ENCODE results near the gene PIK3R3.

Gene PIK3R3

DNA sequence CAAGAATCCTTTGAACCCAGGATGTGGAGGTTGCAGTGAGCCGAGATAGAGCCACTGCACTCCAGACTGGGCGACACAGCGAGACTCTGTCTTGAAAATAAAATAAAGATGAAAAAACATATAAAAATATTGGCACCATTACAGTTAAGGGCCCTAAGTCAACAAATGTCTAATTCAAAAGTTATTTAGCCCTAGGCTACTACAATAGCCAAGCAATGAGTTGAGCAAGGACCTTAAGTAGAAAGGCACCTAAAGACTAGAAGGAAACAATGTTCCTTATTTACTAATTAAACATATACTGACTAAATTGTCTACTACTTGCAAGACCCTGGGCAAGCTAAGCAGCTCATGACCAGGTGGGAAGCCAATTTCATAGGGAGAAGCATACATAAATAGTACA is 4.1 kb downstream of the PIK3R3 start:
- H3K9ac ChIP-seq (ENCODE audit: low read depth, low read length) = no peak overlapping the region
- no peak overlapping the region for H3K4me2 ChIP-seq (ENCODE audit: low read length)
- peaks cover 10% of the 10 kb centered on the region for H3K4me1 ChIP-seq (ENCODE audit: control insufficient read depth, insufficient read depth, low read length)
- H3K9me3 ChIP-seq (replicated peaks; ENCODE audit: low read length) = no peaks in the 10 kb centered on the region
- no peaks in the 10 kb centered on the region for H3K27me3 ChIP-seq (ENCODE audit: control insufficient read depth, insufficient read depth, low read length)
- no peaks in the 10 kb centered on the region for H3K36me3 ChIP-seq (ENCODE audit: insufficient read depth, low read length)
- no peak overlapping the region for H3K4me3 ChIP-seq (ENCODE audit: low read length)

DNA sequence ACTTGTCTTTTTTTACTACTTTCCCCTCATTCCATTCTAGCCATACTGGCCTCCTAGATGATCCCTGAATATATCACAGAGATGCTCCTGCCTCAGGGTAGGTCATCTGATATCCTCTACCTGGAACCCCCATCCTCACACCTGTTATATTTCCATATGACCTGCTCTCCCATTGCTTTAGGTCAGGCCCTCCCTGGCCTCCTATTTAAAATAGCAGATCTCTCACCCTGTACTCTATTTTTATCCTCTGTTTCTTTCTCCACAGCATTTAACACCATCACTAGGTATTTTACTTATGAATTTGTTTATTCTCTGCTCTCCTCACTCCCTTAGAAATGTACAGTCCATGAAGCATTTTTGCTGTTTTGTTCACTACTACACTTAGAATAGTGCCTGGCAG is 13.6 kb downstream of the PIK3R3 start:
- Histone ChIP-seq H3K4me2 (ENCODE audit: low read length) (no peak overlapping the region), H3K4me3 (ENCODE audit: low read length) (no peak overlapping the region), H3K27me3 (ENCODE audit: control insufficient read depth, insufficient read depth, low read length) (no peaks in the 10 kb centered on the region), H3K9me3 (replicated peaks; ENCODE audit: low read length) (no peaks in the 10 kb centered on the region), H3K9ac (ENCODE audit: low read depth, low read length) (no peak overlapping the region), H3K4me1 (ENCODE audit: control insufficient read depth, insufficient read depth, low read length) (no peaks in the 10 kb centered on the region), H3K36me3 (ENCODE audit: insufficient read depth, low read length) (no peaks in the 10 kb centered on the region)

DNA sequence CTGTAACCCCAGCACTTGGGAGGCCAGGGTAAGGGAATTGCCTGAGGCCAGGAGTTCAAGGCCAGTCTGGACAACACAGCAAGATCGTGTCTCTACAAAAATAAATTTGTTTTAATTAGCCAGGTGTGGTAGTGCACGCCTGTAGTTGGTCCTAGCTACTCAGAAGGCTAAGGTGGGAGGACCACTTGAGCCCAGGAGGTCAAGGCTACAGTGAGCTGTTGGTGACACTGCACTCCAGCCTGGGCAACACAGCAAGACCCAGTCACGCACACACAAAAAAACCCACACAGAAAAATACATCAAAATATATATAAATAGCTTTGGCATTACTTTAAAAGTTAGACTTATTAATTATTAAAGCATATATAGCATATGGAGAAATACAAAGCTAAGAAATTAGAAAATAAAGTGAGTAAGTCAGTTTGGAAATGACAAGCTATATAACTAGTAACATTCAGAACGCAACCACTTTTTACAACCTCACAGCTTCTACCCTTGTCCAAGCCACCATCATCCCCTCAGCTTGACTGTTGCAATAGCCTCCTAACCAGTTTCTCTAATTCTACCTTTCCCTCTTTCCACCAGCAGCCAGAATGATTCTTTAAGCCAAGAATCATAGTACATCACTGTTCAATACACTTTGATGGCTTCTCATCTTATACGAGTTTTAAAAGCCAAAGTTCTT is 14.5 kb downstream of the PIK3R3 start:
- H3K4me3 ChIP-seq (ENCODE audit: low read length) = no peak overlapping the region
- H3K9me3 ChIP-seq (replicated peaks; ENCODE audit: low read length) = no peaks in the 10 kb centered on the region
- no peaks in the 10 kb centered on the region for H3K36me3 ChIP-seq (ENCODE audit: insufficient read depth, low read length)
- H3K27me3 ChIP-seq (ENCODE audit: control insufficient read depth, insufficient read depth, low read length) = no peaks in the 10 kb centered on the region
- H3K4me2 ChIP-seq (ENCODE audit: low read length) = no peak overlapping the region
- H3K9ac ChIP-seq (ENCODE audit: low read depth, low read length) = no peak overlapping the region
- H3K4me1 ChIP-seq (ENCODE audit: control insufficient read depth, insufficient read depth, low read length) = no peaks in the 10 kb centered on the region

GRCh38 chr1:46114925-46115603 is 17.4 kb downstream of the PIK3R3 start:
- Histone ChIP-seq H3K4me2 (ENCODE audit: low read length) (peak overlapping the region; percentile 64), H3K36me3 (ENCODE audit: insufficient read depth, low read length) (no peaks in the 10 kb centered on the region), H3K9ac (ENCODE audit: low read depth, low read length) (peak overlapping the region; percentile 26), H3K4me3 (ENCODE audit: low read length) (no peak overlapping the region), H3K9me3 (replicated peaks; ENCODE audit: low read length) (no peaks in the 10 kb centered on the region), H3K27me3 (ENCODE audit: control insufficient read depth, insufficient read depth, low read length) (no peaks in the 10 kb centered on the region), H3K4me1 (ENCODE audit: control insufficient read depth, insufficient read depth, low read length) (no peaks in the 10 kb centered on the region)

GRCh38 chr1:46113948-46114347 is 18.5 kb downstream of the PIK3R3 start:
- Histone ChIP-seq H3K4me1 (ENCODE audit: control insufficient read depth, insufficient read depth, low read length) (no peaks in the 10 kb centered on the region), H3K4me3 (ENCODE audit: low read length) (no peak overlapping the region), H3K27me3 (ENCODE audit: control insufficient read depth, insufficient read depth, low read length) (no peaks in the 10 kb centered on the region)

DNA sequence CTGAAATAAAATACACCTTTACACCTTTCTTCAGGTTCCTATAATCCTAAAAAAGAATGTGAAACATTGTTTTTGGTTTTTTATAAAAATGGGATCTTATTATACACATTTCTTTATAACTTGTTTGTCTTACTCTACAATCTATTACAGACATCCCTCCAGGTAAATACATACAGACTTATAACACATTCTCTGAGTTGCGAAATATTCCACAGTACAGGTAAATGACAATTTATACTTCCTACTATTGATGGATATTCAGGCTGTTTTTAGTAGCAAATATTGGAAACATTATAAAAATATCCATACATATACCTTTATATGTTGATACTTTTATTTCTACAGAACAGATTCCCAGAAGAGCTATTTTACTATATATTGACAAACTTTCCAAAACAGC is 20.3 kb downstream of the PIK3R3 start:
- Histone ChIP-seq H3K9me3 (replicated peaks; ENCODE audit: low read length) (no peaks in the 10 kb centered on the region), H3K4me3 (ENCODE audit: low read length) (no peak overlapping the region), H3K4me1 (ENCODE audit: control insufficient read depth, insufficient read depth, low read length) (no peaks in the 10 kb centered on the region), H3K4me2 (ENCODE audit: low read length) (no peak overlapping the region), H3K9ac (ENCODE audit: low read depth, low read length) (no peak overlapping the region), H3K27me3 (ENCODE audit: control insufficient read depth, insufficient read depth, low read length) (no peaks in the 10 kb centered on the region), H3K36me3 (ENCODE audit: insufficient read depth, low read length) (no peaks in the 10 kb centered on the region)

More at GRCh38 chr1:46113948-46114347, 18.5 kb downstream of the PIK3R3 start:
- Histone ChIP-seq H3K4me2 (ENCODE audit: low read length) (no peak overlapping the region), H3K9ac (ENCODE audit: low read depth, low read length) (no peak overlapping the region), H3K9me3 (replicated peaks; ENCODE audit: low read length) (no peaks in the 10 kb centered on the region), H3K36me3 (ENCODE audit: insufficient read depth, low read length) (no peaks in the 10 kb centered on the region)

- Histone ChIP-seq H3K4me2 (ENCODE audit: low read length) (no peak overlapping the region), H3K4me1 (ENCODE audit: control insufficient read depth, insufficient read depth, low read length) (no peaks in the 10 kb centered on the region)
Observed at GRCh38 chr1:46110521-46110920, 21.9 kb downstream of the PIK3R3 start.

GRCh38 chr1:46102769-46103476 is 29.5 kb downstream of the PIK3R3 start:
- H3K9ac ChIP-seq (ENCODE audit: low read depth, low read length) = no peak overlapping the region

More at GRCh38 chr1:46110521-46110920, 21.9 kb downstream of the PIK3R3 start:
- no peaks in the 10 kb centered on the region for H3K27me3 ChIP-seq (ENCODE audit: control insufficient read depth, insufficient read depth, low read length)
- H3K9ac ChIP-seq (ENCODE audit: low read depth, low read length) = no peak overlapping the region
- no peak overlapping the region for H3K4me3 ChIP-seq (ENCODE audit: low read length)
- H3K9me3 ChIP-seq (replicated peaks; ENCODE audit: low read length) = no peaks in the 10 kb centered on the region
- no peaks in the 10 kb centered on the region for H3K36me3 ChIP-seq (ENCODE audit: insufficient read depth, low read length)

DNA sequence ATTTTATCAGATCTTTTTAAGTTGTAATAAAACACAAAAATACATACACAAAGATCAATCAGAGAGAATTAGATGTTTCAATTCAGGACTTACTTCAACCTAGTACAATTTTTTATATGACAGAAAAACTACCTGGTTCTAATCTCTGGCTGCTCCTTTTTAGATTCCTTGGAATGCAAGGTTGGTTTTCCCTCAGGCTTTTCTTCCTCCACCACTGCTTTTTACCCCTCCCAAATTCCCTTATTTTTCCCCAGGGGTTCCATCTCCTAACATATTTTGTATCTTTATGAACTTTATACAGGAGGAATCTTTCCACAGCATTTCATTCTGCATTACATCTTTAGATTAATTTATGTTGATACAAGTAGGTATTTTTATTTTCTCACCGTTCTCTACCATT is 33.2 kb downstream of the PIK3R3 start:
- H3K4me1 ChIP-seq (ENCODE audit: control insufficient read depth, insufficient read depth, low read length) = no peaks in the 10 kb centered on the region
- H3K9me3 ChIP-seq (replicated peaks; ENCODE audit: low read length) = no peaks in the 10 kb centered on the region
- no peak overlapping the region for H3K9ac ChIP-seq (ENCODE audit: low read depth, low read length)
- H3K4me3 ChIP-seq (ENCODE audit: low read length) = no peak overlapping the region
- H3K36me3 ChIP-seq (ENCODE audit: insufficient read depth, low read length) = no peaks in the 10 kb centered on the region
- H3K27me3 ChIP-seq (ENCODE audit: control insufficient read depth, insufficient read depth, low read length) = no peaks in the 10 kb centered on the region
- H3K4me2 ChIP-seq (ENCODE audit: low read length) = no peak overlapping the region

More at GRCh38 chr1:46102769-46103476, 29.5 kb downstream of the PIK3R3 start:
- no peaks in the 10 kb centered on the region for H3K4me1 ChIP-seq (ENCODE audit: control insufficient read depth, insufficient read depth, low read length)
- H3K9me3 ChIP-seq (replicated peaks; ENCODE audit: low read length) = no peaks in the 10 kb centered on the region
- no peaks in the 10 kb centered on the region for H3K27me3 ChIP-seq (ENCODE audit: control insufficient read depth, insufficient read depth, low read length)
- no peak overlapping the region for H3K4me3 ChIP-seq (ENCODE audit: low read length)
- H3K36me3 ChIP-seq (ENCODE audit: insufficient read depth, low read length) = no peaks in the 10 kb centered on the region
- H3K4me2 ChIP-seq (ENCODE audit: low read length) = no peak overlapping the region

DNA sequence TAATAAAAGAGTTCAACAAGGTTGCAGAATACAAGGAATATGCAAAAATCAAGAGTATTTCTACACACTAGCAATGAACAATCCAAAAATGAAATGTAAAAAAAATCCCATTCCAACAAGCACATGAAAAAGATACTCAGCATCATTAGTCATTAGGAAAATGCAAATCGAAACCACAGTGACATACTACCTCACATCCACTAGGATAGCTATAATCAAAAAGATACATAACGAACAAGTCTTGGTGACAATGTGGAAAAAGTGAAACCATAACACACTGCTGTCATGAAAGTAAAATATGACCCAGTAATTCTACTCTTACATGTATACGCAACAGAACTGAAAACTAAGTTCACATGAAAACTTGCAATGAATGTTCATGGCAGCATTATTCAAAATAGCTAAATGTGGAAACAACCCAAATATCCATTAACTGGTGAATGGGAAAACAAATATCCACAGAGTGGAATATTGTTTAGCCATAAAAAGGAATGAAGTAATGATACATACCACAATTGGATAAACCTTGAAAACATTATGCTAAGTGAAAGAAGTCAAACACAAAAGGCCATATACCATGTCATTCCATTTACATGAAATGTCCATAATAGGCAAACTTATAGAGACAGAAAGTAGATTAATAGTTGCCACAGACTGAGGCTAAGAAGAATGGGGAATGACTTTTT is 34.3 kb downstream of the PIK3R3 start:
- no peaks in the 10 kb centered on the region for H3K9me3 ChIP-seq (replicated peaks; ENCODE audit: low read length)
- H3K36me3 ChIP-seq (ENCODE audit: insufficient read depth, low read length) = no peaks in the 10 kb centered on the region
- no peak overlapping the region for H3K9ac ChIP-seq (ENCODE audit: low read depth, low read length)
- H3K4me3 ChIP-seq (ENCODE audit: low read length) = no peak overlapping the region
- no peaks in the 10 kb centered on the region for H3K27me3 ChIP-seq (ENCODE audit: control insufficient read depth, insufficient read depth, low read length)
- no peaks in the 10 kb centered on the region for H3K4me1 ChIP-seq (ENCODE audit: control insufficient read depth, insufficient read depth, low read length)
- H3K4me2 ChIP-seq (ENCODE audit: low read length) = no peak overlapping the region

DNA sequence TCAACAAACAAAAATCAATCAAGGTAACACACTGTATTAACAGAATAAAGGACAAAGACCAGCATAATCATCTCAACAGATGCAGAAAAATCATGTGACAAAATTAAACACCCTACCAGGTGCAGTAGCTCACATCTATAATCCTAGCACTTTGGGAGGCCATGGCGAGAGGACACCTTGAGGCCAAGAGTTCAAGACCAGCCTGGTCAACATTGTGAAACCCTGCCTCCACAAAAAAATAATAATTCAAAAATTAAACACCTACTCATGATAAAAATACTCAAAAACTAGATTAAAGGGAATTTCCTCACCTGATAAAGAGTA is 35.3 kb downstream of the PIK3R3 start:
- no peaks in the 10 kb centered on the region for H3K27me3 ChIP-seq (ENCODE audit: control insufficient read depth, insufficient read depth, low read length)
- no peaks in the 10 kb centered on the region for H3K4me1 ChIP-seq (ENCODE audit: control insufficient read depth, insufficient read depth, low read length)
- no peak overlapping the region for H3K4me3 ChIP-seq (ENCODE audit: low read length)
- no peak overlapping the region for H3K4me2 ChIP-seq (ENCODE audit: low read length)
- no peaks in the 10 kb centered on the region for H3K9me3 ChIP-seq (replicated peaks; ENCODE audit: low read length)
- H3K36me3 ChIP-seq (ENCODE audit: insufficient read depth, low read length) = no peaks in the 10 kb centered on the region
- H3K9ac ChIP-seq (ENCODE audit: low read depth, low read length) = no peak overlapping the region
